Activated CD8-positive, alpha-beta memory T cell treated with anti-CD3 and anti-CD28 coated beads, Interleukin-2, amount 10 ng/mL, durations not matched to agents 7 days and 5 days (primary cell): Measurements from ENCODE around the gene TP53AIP1. TPM values are rescaled to one million over a fixed set of nuclear protein-coding genes. Genes with fewer than 3 reads are reported as not detected.

Source experiments
- ATAC-seq: fragments of 150-1000 bp; cut with Tn5 transposase; one replicate; pipeline ENCODE4 v1.10.0; 2021; ENCODE audit warnings: moderate library complexity
- CTCF ChIA-PET: fragments of 350-600 bp; sonication (Branson Sonifier 250); formaldehyde crosslinking; loops from one replicate; lab custom pipeline; 2021; ENCODE audit warnings: antibody characterized with exemption; lab: Charles Lee
- DNase-seq: peaks from one replicate; pipeline ENCODE4 v3.0.0-alpha.2; 2020
- H3K27ac Mint-ChIP-seq: one replicate; pipeline ENCODE4 v1.8.0; 2021; ENCODE audit warnings: mild to moderate bottlenecking, mixed read lengths
- H3K27me3 Mint-ChIP-seq: one replicate; pipeline ENCODE4 v1.8.0; 2021; ENCODE audit warnings: mixed read lengths
- H3K36me3 Mint-ChIP-seq: one replicate; pipeline ENCODE4 v1.8.0; 2021; ENCODE audit warnings: mild to moderate bottlenecking, mixed read lengths
- H3K4me1 Mint-ChIP-seq: one replicate; pipeline ENCODE4 v1.8.0; 2021; ENCODE audit warnings: mixed read lengths
- H3K4me3 Mint-ChIP-seq: one replicate; pipeline ENCODE4 v1.8.0; 2021; ENCODE audit warnings: mild to moderate bottlenecking, moderate library complexity, mixed read lengths
- H3K9me3 Mint-ChIP-seq: one replicate; pipeline ENCODE4 v1.8.0; 2022; ENCODE audit warnings: low read depth, mixed read lengths
- total RNA-seq, 2 experiments: library from RNA; stranded (reverse); gene quantifications; one replicate each; pipeline ENCODE4 v1.2.3, GENCODE V29; 2021

TP53AIP1 gene
- total RNA-seq = not detected

GRCh38 chr11:128942817-128943427 lies at the start of gene TP53AIP1:
TP53AIP1 (minus strand) TSS chr11:128942871; CDS start chr11:128937818, 5,053 bp downstream.
- DNase-seq (no peak), ATAC-seq (no peak)
- no peak within 1 kb of the TSS for H3K27ac Mint-ChIP-seq
- no peaks in the 10 kb centered on the region for H3K9me3 Mint-ChIP-seq
- H3K27me3 Mint-ChIP-seq = peaks cover 15% of the 10 kb centered on the region
- no peak within 1 kb of the TSS for H3K4me3 Mint-ChIP-seq
- CTCF ChIA-PET = interaction anchor here (2.0 kb wide), 1 partner anchor 13 kb away, joined by 5 read pairs; no protein-coding TSS in a partner anchor
- H3K36me3 Mint-ChIP-seq = no peaks in the 10 kb centered on the region
- no peaks in the 10 kb centered on the region for H3K4me1 Mint-ChIP-seq

- Mint-ChIP-seq H3K36me3 (no peaks in the 10 kb centered on the region), H3K4me3 (no peak overlapping the region), H3K9me3 (no peaks in the 10 kb centered on the region), H3K27me3 (peaks cover 6% of the 10 kb centered on the region), H3K27ac (no peak overlapping the region), H3K4me1 (peaks cover 13% of the 10 kb centered on the region)
- ATAC-seq = no peak
- DNase-seq = no peak
- CTCF ChIA-PET = no interaction called here
Observed at GRCh38 chr11:128988242-128988970, 45.7 kb upstream of the TP53AIP1 start.

- peaks cover 11% of the 10 kb centered on the region for H3K4me1 Mint-ChIP-seq
- H3K4me3 Mint-ChIP-seq = no peak overlapping the region
- DNase-seq (no peak), ATAC-seq (no peak)
- no peaks in the 10 kb centered on the region for H3K36me3 Mint-ChIP-seq
- peaks cover 6% of the 10 kb centered on the region for H3K27me3 Mint-ChIP-seq
- no peak overlapping the region for H3K27ac Mint-ChIP-seq
- CTCF ChIA-PET = interaction anchor here (1.0 to 1.7 kb wide), 3 partner anchors 11 to 101 kb away, joined by 3 to 8 read pairs (median 3); no protein-coding TSS in a partner anchor
- no peaks in the 10 kb centered on the region for H3K9me3 Mint-ChIP-seq
Observed at GRCh38 chr11:128985880-128986279, 43.2 kb upstream of the TP53AIP1 start.

- Mint-ChIP-seq H3K36me3 (no peaks in the 10 kb centered on the region), H3K4me1 (peaks cover 11% of the 10 kb centered on the region), H3K4me3 (no peak overlapping the region), H3K9me3 (no peaks in the 10 kb centered on the region), H3K27me3 (peaks cover 13% of the 10 kb centered on the region), H3K27ac (no peak overlapping the region)
- ATAC-seq (no peak), DNase-seq (no peak)
- CTCF ChIA-PET = interaction anchor here (3.8 kb wide), 1 partner anchor 98 kb away, joined by 11 read pairs; no protein-coding TSS in a partner anchor
Observed at GRCh38 chr11:128983023-128983422, 40.4 kb upstream of the TP53AIP1 start.

GRCh38 chr11:128981254-128981653 lies 38.6 kb upstream of the TP53AIP1 start:
- no peak overlapping the region for H3K27ac Mint-ChIP-seq
- H3K9me3 Mint-ChIP-seq = no peaks in the 10 kb centered on the region
- peaks cover 9% of the 10 kb centered on the region for H3K4me1 Mint-ChIP-seq
- DNase-seq (no peak), ATAC-seq (no peak)
- no peak overlapping the region for H3K4me3 Mint-ChIP-seq
- no peaks in the 10 kb centered on the region for H3K36me3 Mint-ChIP-seq
- CTCF ChIA-PET = interaction anchor here (2.0 to 3.8 kb wide), 2 partner anchors 25 to 96 kb away, joined by 5 to 11 read pairs; no protein-coding TSS in a partner anchor
- H3K27me3 Mint-ChIP-seq = peaks cover 12% of the 10 kb centered on the region

- Mint-ChIP-seq H3K4me1 (peaks cover 26% of the 10 kb centered on the region), H3K36me3 (no peaks in the 10 kb centered on the region), H3K9me3 (no peaks in the 10 kb centered on the region), H3K27me3 (peaks cover 37% of the 10 kb centered on the region), H3K27ac (peak overlapping the region; percentile 49), H3K4me3 (no peak overlapping the region)
- DNase-seq = peak; percentile 67
- peak; percentile 81 for ATAC-seq
- CTCF ChIA-PET = interaction anchor here (0.7 to 0.8 kb wide), 2 partner anchors 9 to 14 kb away, joined by 3 read pairs; no protein-coding TSS in a partner anchor
Observed at GRCh38 chr11:128970598-128971190, 28.0 kb upstream of the TP53AIP1 start.

- Mint-ChIP-seq H3K4me3 (no peak overlapping the region), H3K4me1 (peaks cover 44% of the 10 kb centered on the region), H3K36me3 (peaks cover 2% of the 10 kb centered on the region), H3K27ac (no peak overlapping the region), H3K9me3 (no peaks in the 10 kb centered on the region), H3K27me3 (peaks cover 26% of the 10 kb centered on the region)
- ATAC-seq (no peak), DNase-seq (no peak)
- CTCF ChIA-PET = no interaction called here
Observed at GRCh38 chr11:128968916-128969315, 26.2 kb upstream of the TP53AIP1 start.

- Mint-ChIP-seq H3K27me3 (peaks cover 21% of the 10 kb centered on the region), H3K4me1 (peaks cover 57% of the 10 kb centered on the region), H3K27ac (no peak overlapping the region), H3K9me3 (no peaks in the 10 kb centered on the region), H3K4me3 (no peak overlapping the region), H3K36me3 (peaks cover 2% of the 10 kb centered on the region)
- ATAC-seq = no peak
- CTCF ChIA-PET = interaction anchor here (0.8 to 1.0 kb wide), 2 partner anchors 80 to 83 kb away, joined by 3 read pairs; no protein-coding TSS in a partner anchor
- DNase-seq = no peak
Observed at GRCh38 chr11:128967578-128967977, 24.9 kb upstream of the TP53AIP1 start.

- no peak for DNase-seq
- peak overlapping the region; percentile 21 for H3K4me3 Mint-ChIP-seq
- peaks cover 2% of the 10 kb centered on the region for H3K36me3 Mint-ChIP-seq
- ATAC-seq = peak; percentile 87
- CTCF ChIA-PET = interaction anchor here (1.2 kb wide), 1 partner anchor 808 kb away, joined by 5 read pairs; no protein-coding TSS in a partner anchor
- peaks cover 51% of the 10 kb centered on the region for H3K4me1 Mint-ChIP-seq
- H3K27ac Mint-ChIP-seq = peak overlapping the region; percentile 79
- peaks cover 10% of the 10 kb centered on the region for H3K27me3 Mint-ChIP-seq
- H3K9me3 Mint-ChIP-seq = no peaks in the 10 kb centered on the region
Observed at GRCh38 chr11:128965485-128965884, 22.8 kb upstream of the TP53AIP1 start.

GRCh38 chr11:128964463-128964930 lies 21.8 kb upstream of the TP53AIP1 start:
- Mint-ChIP-seq H3K9me3 (no peaks in the 10 kb centered on the region), H3K4me1 (peaks cover 43% of the 10 kb centered on the region), H3K4me3 (no peak overlapping the region), H3K27me3 (peaks cover 14% of the 10 kb centered on the region), H3K27ac (peak overlapping the region; percentile 79), H3K36me3 (peaks cover 2% of the 10 kb centered on the region)
- DNase-seq = no peak
- CTCF ChIA-PET = interaction anchor here (0.6 to 1.3 kb wide), 4 partner anchors 12 to 928 kb away, joined by 3 to 5 read pairs (median 4); no protein-coding TSS in a partner anchor
- no peak for ATAC-seq

- DNase-seq = no peak
- peak overlapping the region; percentile 37 for H3K4me3 Mint-ChIP-seq
- H3K4me1 Mint-ChIP-seq = peaks cover 43% of the 10 kb centered on the region
- peaks cover 2% of the 10 kb centered on the region for H3K36me3 Mint-ChIP-seq
- ATAC-seq = peak; percentile 81
- H3K9me3 Mint-ChIP-seq = no peaks in the 10 kb centered on the region
- H3K27me3 Mint-ChIP-seq = peaks cover 19% of the 10 kb centered on the region
- peak overlapping the region; percentile 79 for H3K27ac Mint-ChIP-seq
- CTCF ChIA-PET = interaction anchor here (1.2 to 10.7 kb wide), 4 partner anchors 9 to 79 kb away, joined by 3 to 141 read pairs (median 4); no protein-coding TSS in a partner anchor
Observed at GRCh38 chr11:128963744-128964325, 21.2 kb upstream of the TP53AIP1 start.

GRCh38 chr11:128962896-128963295 lies 20.2 kb upstream of the TP53AIP1 start:
- Mint-ChIP-seq H3K4me3 (no peak overlapping the region), H3K27me3 (peaks cover 27% of the 10 kb centered on the region), H3K9me3 (no peaks in the 10 kb centered on the region), H3K27ac (peak overlapping the region; percentile 79), H3K4me1 (peaks cover 43% of the 10 kb centered on the region), H3K36me3 (peaks cover 2% of the 10 kb centered on the region)
- DNase-seq (no peak), ATAC-seq (no peak)
- CTCF ChIA-PET = interaction anchor here (1.2 to 10.7 kb wide), 2 partner anchors 8 to 77 kb away, joined by 4 to 141 read pairs; no protein-coding TSS in a partner anchor
